ENCODE measurements around the gene HIP1R. TPM values are rescaled to one million over a fixed set of nuclear protein-coding genes. Genes with fewer than 3 reads are reported as not detected.

HIP1R gene
- total and polyA plus RNA-seq, 2 of the 13 experiments (the other 11 are each of a cell fraction or from before 2014, with no cell fraction given), result 18.4 to 25.5 TPM

- BruUV-seq (replicated peaks), result no TSS peak
- TF ChIP-seq CHD2 (IDR thresholded peaks at IDR 0.05; ENCODE audit: low read depth, low read length), result no peak
- no peak for TF ChIP-seq ZNF10 (CRISPR knock-in tag; IDR thresholded peaks at IDR 0.05; ENCODE audit: borderline replicate concordance, low read depth)
- TF ChIP-seq SMARCE1 (IDR thresholded peaks at IDR 0.05; ENCODE audit: borderline replicate concordance), result no peak
- TF ChIP-seq CAMTA2 (CRISPR knock-in tag; IDR thresholded peaks at IDR 0.05; ENCODE audit: borderline replicate concordance), result no peak
- Histone ChIP-seq H4K20me1 (ENCODE audit: insufficient read depth, low read length) (no peaks in the 10 kb centered on the region), H3K27ac (ENCODE audit: extremely low read length, insufficient read depth, low read length) (no peak overlapping the region), H3K9me3 (ENCODE audit: low read length) (no peaks in the 10 kb centered on the region), H3K4me1 (ENCODE audit: insufficient read depth, low read length) (peaks cover 36% of the 10 kb centered on the region), H3K36me3 (replicated peaks in 1 of 2; ENCODE audit: control insufficient read depth in 1 of 2, insufficient read depth in 2 of 2, low read length in 2 of 2) (no peaks in the 10 kb centered on the region), H3K4me3 (replicated peaks in 1 of 3; ENCODE audit: insufficient read depth in 1 of 3, low read depth in 2 of 3, low read length in 3 of 3) (no peak overlapping the region), H3K9ac (ENCODE audit: insufficient read depth, low read depth, low read length) (no peak overlapping the region), H2AFZ (ENCODE audit: low read length) (no peak overlapping the region), H3K27me3 (ENCODE audit: control insufficient read depth in 1 of 2, insufficient read depth in 2 of 2, low read length in 2 of 2) (peaks cover 0 to 11% of the 10 kb centered on the region in 2 experiments; a peak in 2 of 5 replicates), H3K79me2 (ENCODE audit: insufficient read depth, low read length) (no peaks in the 10 kb centered on the region), H3K4me2 (ENCODE audit: low read depth, low read length) (no peak overlapping the region)
- intact Hi-C loops (cut with micrococcal nuclease; ENCODE audit: unreplicated experiment) (no loop called here), in situ Hi-C loops (cut with HindIII; ENCODE audit: extremely low pct_ligation_motif_present, low pct_unique_long_range_greater_than_20kb) (no loop called here)
- ChIA-PET CTCF (ENCODE audit: low intra/inter-chr PET ratio, low total read pairs) (no interaction called here), POLR2A (no interaction called here)
- DNase-seq (ENCODE audit: low spot score), result no peak
- FAIRE-seq, result no peak
- ATAC-seq, result no peak
- 60% methylated on average over 8 of the region's 8 CpGs for WGBS (ENCODE audit: low lambda C conversion rate)
These were observed 15.1 kb upstream of the HIP1R start for GRCh38 chr12:122820138-122820537.

DNA sequence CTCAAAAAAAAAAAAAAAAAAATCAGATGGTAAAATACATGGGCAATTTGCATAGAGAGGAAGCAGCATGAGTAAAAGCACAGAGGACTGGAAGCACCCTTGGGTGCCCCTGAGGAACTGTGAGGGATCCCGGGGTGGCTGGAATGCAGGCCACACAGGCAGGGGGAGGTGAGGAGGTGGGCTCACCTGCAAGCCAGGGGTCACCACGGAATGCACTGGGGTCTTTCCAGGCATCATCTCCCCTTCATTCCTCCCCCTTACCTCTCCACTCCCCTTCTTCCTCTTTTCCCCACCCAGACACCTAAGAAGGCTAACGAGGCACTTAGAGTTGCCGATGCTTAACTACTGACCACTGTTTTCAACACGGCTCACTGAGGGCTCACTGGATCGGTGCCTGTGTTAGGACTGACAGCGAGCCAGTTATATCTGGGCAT is 14.4 kb upstream of the HIP1R start:
- Histone ChIP-seq H3K4me3 (replicated peaks in 1 of 3; ENCODE audit: insufficient read depth in 1 of 3, low read depth in 2 of 3, low read length in 3 of 3) (no peak overlapping the region), H3K4me2 (ENCODE audit: low read depth, low read length) (no peak overlapping the region), H3K36me3 (replicated peaks in 1 of 2; ENCODE audit: control insufficient read depth in 1 of 2, insufficient read depth in 2 of 2, low read length in 2 of 2) (no peaks in the 10 kb centered on the region), H3K4me1 (ENCODE audit: insufficient read depth, low read length) (peaks cover 36% of the 10 kb centered on the region), H4K20me1 (ENCODE audit: insufficient read depth, low read length) (no peaks in the 10 kb centered on the region), H3K9ac (ENCODE audit: insufficient read depth, low read depth, low read length) (no peak overlapping the region), H3K27ac (ENCODE audit: extremely low read length, insufficient read depth, low read length) (no peak overlapping the region), H3K79me2 (ENCODE audit: insufficient read depth, low read length) (no peaks in the 10 kb centered on the region), H2AFZ (ENCODE audit: low read length) (no peak overlapping the region), H3K27me3 (ENCODE audit: control insufficient read depth in 1 of 2, insufficient read depth in 2 of 2, low read length in 2 of 2) (peaks cover 0 to 11% of the 10 kb centered on the region in 2 experiments; a peak in 2 of 5 replicates), H3K9me3 (ENCODE audit: low read length) (no peaks in the 10 kb centered on the region)
- ChIA-PET POLR2A (no interaction called here), CTCF (ENCODE audit: low intra/inter-chr PET ratio, low total read pairs) (no interaction called here)
- intact Hi-C loops (cut with micrococcal nuclease; ENCODE audit: unreplicated experiment), result no loop called here
- ATAC-seq (no peak), DNase-seq (ENCODE audit: low spot score) (no peak), FAIRE-seq (no peak)
- 27% methylated on average over 7 of the region's 7 CpGs for WGBS (ENCODE audit: low lambda C conversion rate)
- BruUV-seq (replicated peaks), result no TSS peak
- in situ Hi-C loops (cut with HindIII; ENCODE audit: extremely low pct_ligation_motif_present, low pct_unique_long_range_greater_than_20kb), result no loop called here
- no peak for TF ChIP-seq NFKBIZ (CRISPR knock-in tag; IDR thresholded peaks at IDR 0.05)
- no peak for TF ChIP-seq TEAD2 (CRISPR knock-in tag; IDR thresholded peaks at IDR 0.05)
- TF ChIP-seq, protein P1, sequence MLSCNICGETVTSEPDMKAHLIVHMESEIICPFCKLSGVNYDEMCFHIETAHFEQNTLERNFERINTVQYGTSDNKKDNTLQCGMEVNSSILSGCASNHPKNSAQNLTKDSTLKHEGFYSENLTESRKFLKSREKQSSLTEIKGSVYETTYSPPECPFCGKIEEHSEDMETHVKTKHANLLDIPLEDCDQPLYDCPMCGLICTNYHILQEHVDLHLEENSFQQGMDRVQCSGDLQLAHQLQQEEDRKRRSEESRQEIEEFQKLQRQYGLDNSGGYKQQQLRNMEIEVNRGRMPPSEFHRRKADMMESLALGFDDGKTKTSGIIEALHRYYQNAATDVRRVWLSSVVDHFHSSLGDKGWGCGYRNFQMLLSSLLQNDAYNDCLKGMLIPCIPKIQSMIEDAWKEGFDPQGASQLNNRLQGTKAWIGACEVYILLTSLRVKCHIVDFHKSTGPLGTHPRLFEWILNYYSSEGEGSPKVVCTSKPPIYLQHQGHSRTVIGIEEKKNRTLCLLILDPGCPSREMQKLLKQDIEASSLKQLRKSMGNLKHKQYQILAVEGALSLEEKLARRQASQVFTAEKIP (CRISPR knock-in tag; IDR thresholded peaks at IDR 0.05; ENCODE audit: borderline replicate concordance), result no peak
- TF ChIP-seq ZNF431 (CRISPR knock-in tag; IDR thresholded peaks at IDR 0.05; ENCODE audit: borderline replicate concordance, low read depth), result no peak
- no peak for TF ChIP-seq SMARCE1 (IDR thresholded peaks at IDR 0.05; ENCODE audit: borderline replicate concordance)
- no peak for TF ChIP-seq ZSCAN12 (CRISPR knock-in tag; IDR thresholded peaks at IDR 0.05)
- no peak for TF ChIP-seq ZNF850 (CRISPR knock-in tag; conservative IDR thresholded peaks at IDR 0.05)
- TF ChIP-seq, protein P2, sequence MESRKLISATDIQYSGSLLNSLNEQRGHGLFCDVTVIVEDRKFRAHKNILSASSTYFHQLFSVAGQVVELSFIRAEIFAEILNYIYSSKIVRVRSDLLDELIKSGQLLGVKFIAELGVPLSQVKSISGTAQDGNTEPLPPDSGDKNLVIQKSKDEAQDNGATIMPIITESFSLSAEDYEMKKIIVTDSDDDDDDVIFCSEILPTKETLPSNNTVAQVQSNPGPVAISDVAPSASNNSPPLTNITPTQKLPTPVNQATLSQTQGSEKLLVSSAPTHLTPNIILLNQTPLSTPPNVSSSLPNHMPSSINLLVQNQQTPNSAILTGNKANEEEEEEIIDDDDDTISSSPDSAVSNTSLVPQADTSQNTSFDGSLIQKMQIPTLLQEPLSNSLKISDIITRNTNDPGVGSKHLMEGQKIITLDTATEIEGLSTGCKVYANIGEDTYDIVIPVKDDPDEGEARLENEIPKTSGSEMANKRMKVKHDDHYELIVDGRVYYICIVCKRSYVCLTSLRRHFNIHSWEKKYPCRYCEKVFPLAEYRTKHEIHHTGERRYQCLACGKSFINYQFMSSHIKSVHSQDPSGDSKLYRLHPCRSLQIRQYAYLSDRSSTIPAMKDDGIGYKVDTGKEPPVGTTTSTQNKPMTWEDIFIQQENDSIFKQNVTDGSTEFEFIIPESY (CRISPR knock-in tag; IDR thresholded peaks at IDR 0.05), result no peak
- no peak for TF ChIP-seq NFRKB (IDR thresholded peaks at IDR 0.05)
- no peak for TF ChIP-seq ZIK1 (CRISPR knock-in tag; IDR thresholded peaks at IDR 0.05; ENCODE audit: borderline replicate concordance, low read depth)
- TF ChIP-seq, protein P3, sequence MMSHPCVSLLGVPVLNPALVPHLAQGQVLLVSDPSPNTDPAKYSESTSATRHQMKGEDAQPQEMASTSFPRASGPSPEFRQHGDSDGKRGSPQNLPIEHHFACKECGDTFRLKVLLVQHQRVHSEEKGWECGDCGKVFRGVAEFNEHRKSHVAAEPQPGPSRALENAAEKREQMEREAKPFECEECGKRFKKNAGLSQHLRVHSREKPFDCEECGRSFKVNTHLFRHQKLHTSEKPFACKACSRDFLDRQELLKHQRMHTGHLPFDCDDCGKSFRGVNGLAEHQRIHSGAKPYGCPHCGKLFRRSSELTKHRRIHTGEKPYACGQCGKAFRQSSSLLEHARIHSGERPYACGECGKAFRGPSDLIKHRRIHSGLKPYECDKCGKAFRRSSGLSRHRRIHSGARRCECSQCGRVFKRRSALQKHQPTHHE (CRISPR knock-in tag; IDR thresholded peaks at IDR 0.05; ENCODE audit: borderline replicate concordance), result no peak
- no peak for TF ChIP-seq SMAD3 (CRISPR knock-in tag; IDR thresholded peaks at IDR 0.05)

Measured in HepG2 (cell line).